HEK293 (cell line): ENCODE results near the gene RING1.
A peak's percentile ranks its signal among the peaks of the same experiment; 100 is the strongest.

Experiments used
- OSR2 ChIP-seq: fragments of 450-650 bp; formaldehyde crosslinking; IDR thresholded peaks from 2 replicates; pipeline ENCODE4 v1.5.1; 2016; ENCODE audit warnings: missing biosample characterization, missing genetic modification characterization
- SETDB1 ChIP-seq: IDR thresholded peaks from one replicate; pipeline ENCODE4 v1.6.1; 2017; ENCODE audit warnings: mild to moderate bottlenecking, low read length, moderate library complexity, mixed read lengths; ENCODE audit not compliant: insufficient read length
- SP7 ChIP-seq: fragments of 450-650 bp; formaldehyde crosslinking; IDR thresholded peaks from 2 replicates; pipeline ENCODE4 v1.5.1; 2016; ENCODE audit warnings: missing biosample characterization, missing genetic modification characterization
- ZBTB7A ChIP-seq: fragments of 450-650 bp; formaldehyde crosslinking; IDR thresholded peaks from 2 replicates; pipeline ENCODE4 v1.5.1; 2016; ENCODE audit warnings: low read depth, missing biosample characterization, missing genetic modification characterization
- ZFHX2 ChIP-seq: fragments of 450-650 bp; formaldehyde crosslinking; conservative IDR thresholded peaks from 2 replicates; pipeline ENCODE4 v1.5.1; 2016; ENCODE audit warnings: missing biosample characterization, missing genetic modification characterization
- ZNF10 ChIP-seq: fragments of 450-650 bp; formaldehyde crosslinking; IDR thresholded peaks from 2 replicates; pipeline ENCODE4 v1.5.1; 2017; ENCODE audit warnings: missing biosample characterization, missing genetic modification characterization
- ZNF133 ChIP-seq: fragments of 450-650 bp; formaldehyde crosslinking; IDR thresholded peaks from 2 replicates; pipeline ENCODE4 v1.5.1; 2016; ENCODE audit warnings: missing biosample characterization, missing genetic modification characterization
- ZNF2 ChIP-seq: fragments of 450-650 bp; formaldehyde crosslinking; IDR thresholded peaks from 2 replicates; pipeline ENCODE4 v1.5.1; 2016; ENCODE audit warnings: missing biosample characterization, missing genetic modification characterization
- ZNF214 ChIP-seq: fragments of 450-650 bp; formaldehyde crosslinking; IDR thresholded peaks from 2 replicates; pipeline ENCODE4 v1.5.1; 2017; ENCODE audit warnings: missing biosample characterization, mild to moderate bottlenecking, missing genetic modification characterization, borderline replicate concordance
- ZNF391 ChIP-seq: fragments of 450-650 bp; formaldehyde crosslinking; IDR thresholded peaks from 2 replicates; pipeline ENCODE4 v1.5.1; 2016; ENCODE audit warnings: low read depth, missing biosample characterization, missing genetic modification characterization, borderline replicate concordance
- ZNF433 ChIP-seq: fragments of 450-650 bp; formaldehyde crosslinking; IDR thresholded peaks from 2 replicates; pipeline ENCODE4 v1.5.1; 2016; ENCODE audit warnings: missing biosample characterization, missing genetic modification characterization, low read depth
- ZNF473 ChIP-seq: fragments of 450-650 bp; formaldehyde crosslinking; IDR thresholded peaks from 2 replicates; pipeline ENCODE4 v1.5.1; 2017; ENCODE audit warnings: missing biosample characterization, missing genetic modification characterization
- ZNF544 ChIP-seq: fragments of 450-650 bp; formaldehyde crosslinking; IDR thresholded peaks from 2 replicates; pipeline ENCODE4 v1.5.0; 2017; ENCODE audit warnings: missing biosample characterization, missing genetic modification characterization
- ZNF626 ChIP-seq: fragments of 450-650 bp; sonication (Bioruptor Pico); formaldehyde crosslinking; IDR thresholded peaks from 2 replicates; pipeline ENCODE4 v1.5.1; 2018; ENCODE audit warnings: missing biosample characterization, missing genetic modification characterization, inconsistent platforms
- ZNF658 ChIP-seq: fragments of 450-650 bp; formaldehyde crosslinking; IDR thresholded peaks from 2 replicates; pipeline ENCODE4; 2016; ENCODE audit warnings: missing biosample characterization, missing genetic modification characterization
- ZNF76 ChIP-seq: fragments of 450-650 bp; formaldehyde crosslinking; IDR thresholded peaks from 2 replicates; pipeline ENCODE4; 2016; ENCODE audit warnings: low read depth, missing biosample characterization, missing genetic modification characterization, borderline replicate concordance
- ZNF776 ChIP-seq: fragments of 450-650 bp; formaldehyde crosslinking; IDR thresholded peaks from 2 replicates; pipeline ENCODE4 v1.5.0; 2017; ENCODE audit warnings: missing biosample characterization, missing genetic modification characterization, borderline replicate concordance
- ZNF792 ChIP-seq: fragments of 450-650 bp; formaldehyde crosslinking; IDR thresholded peaks from 2 replicates; pipeline ENCODE4 v1.5.1; 2016; ENCODE audit warnings: missing biosample characterization, missing genetic modification characterization
- ZNF830 ChIP-seq: fragments of 450-650 bp; IDR thresholded peaks from 2 replicates; pipeline ENCODE4 v1.5.0; 2018; ENCODE audit warnings: missing biosample characterization, missing genetic modification characterization, low read depth, mild to moderate bottlenecking, moderate library complexity
- ZSCAN30 ChIP-seq: fragments of 450-650 bp; IDR thresholded peaks from 2 replicates; pipeline ENCODE4 v1.5.1; 2018; ENCODE audit warnings: missing biosample characterization, mild to moderate bottlenecking, missing genetic modification characterization, moderate library complexity
- TF ChIP-seq, protein P1 (sequence below): fragments of 450-650 bp; formaldehyde crosslinking; IDR thresholded peaks from 2 replicates; pipeline ENCODE4 v1.5.1; 2016; ENCODE audit warnings: missing biosample characterization, missing genetic modification characterization
- TF ChIP-seq, protein P2 (sequence below): fragments of 450-650 bp; formaldehyde crosslinking; IDR thresholded peaks from 2 replicates; pipeline ENCODE4 v1.5.1; 2016; ENCODE audit warnings: missing biosample characterization, missing genetic modification characterization
- TF ChIP-seq, protein P3 (sequence below): fragments of 450-650 bp; formaldehyde crosslinking; IDR thresholded peaks from 2 replicates; pipeline ENCODE4 v1.5.1; 2016; ENCODE audit warnings: missing biosample characterization, missing genetic modification characterization
- TF ChIP-seq, protein P4 (sequence below): fragments of 450-650 bp; formaldehyde crosslinking; IDR thresholded peaks from 2 replicates; pipeline ENCODE4 v1.5.1; 2016; ENCODE audit warnings: missing biosample characterization, missing genetic modification characterization
- TF ChIP-seq, protein P5 (sequence below): IDR thresholded peaks from 2 replicates; pipeline ENCODE4 v1.6.1; 2011; ENCODE audit warnings: mild to moderate bottlenecking, low read depth, low read length, borderline replicate concordance
- TF ChIP-seq, protein P6 (sequence below): fragments of 450-650 bp; formaldehyde crosslinking; IDR thresholded peaks from 2 replicates; pipeline ENCODE4 v1.5.1; 2016; ENCODE audit warnings: missing biosample characterization, missing genetic modification characterization

Gene RING1

DNA sequence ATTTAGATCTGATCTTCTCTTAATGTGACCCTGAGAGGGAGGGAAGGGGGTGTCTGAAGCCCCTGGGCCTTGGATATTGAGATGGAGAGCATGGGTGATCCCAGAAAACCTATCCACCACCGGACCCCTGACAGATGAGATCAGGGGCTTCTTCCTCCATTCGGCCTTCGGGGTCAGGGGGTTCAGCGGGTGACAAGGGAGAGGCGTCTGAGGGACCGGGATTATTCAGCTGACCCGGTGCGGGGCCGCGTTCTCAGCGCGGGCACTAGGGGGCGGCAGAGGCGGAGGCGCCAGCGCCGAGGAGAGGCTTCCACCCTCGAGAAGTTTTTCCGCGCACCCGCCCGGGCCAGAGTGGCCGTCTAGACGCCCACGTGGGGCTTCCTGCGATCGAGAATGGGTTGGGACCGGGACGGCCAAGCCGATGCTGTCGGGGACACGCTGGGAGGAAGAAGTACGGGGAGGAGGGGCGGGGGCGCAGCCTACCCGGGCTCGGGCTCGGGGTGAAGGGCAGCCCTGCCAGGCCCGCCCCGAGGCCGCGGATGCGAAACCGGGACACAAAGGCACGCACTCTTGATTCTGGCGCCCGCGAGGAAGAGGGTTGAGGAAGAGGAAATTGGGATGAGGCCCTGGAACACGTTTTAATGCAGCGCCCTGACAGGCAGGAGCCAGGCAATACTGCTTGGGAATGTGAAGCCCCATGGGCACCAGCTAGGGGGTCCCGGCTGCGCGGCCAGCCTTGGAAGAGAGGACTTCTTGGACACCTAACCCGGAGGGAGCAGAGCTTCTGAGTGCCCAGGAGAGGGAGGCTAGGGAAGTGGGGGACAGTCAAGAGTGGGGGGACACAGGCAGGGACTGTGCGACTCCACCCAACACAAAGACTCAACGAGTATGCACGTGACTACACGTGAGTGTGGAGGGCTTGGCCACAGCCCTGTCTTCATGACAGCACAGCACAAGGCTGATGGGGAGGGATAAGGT lies 46.7 kb upstream of the RING1 start (continued):
- TF ChIP-seq ZSCAN30 (tag by site-specific recombination) (0 out of 2 replicates have a peak, but pooled peaks have one; percentile 29), ZNF776 (tag by site-specific recombination) (no peak), ZNF76 (tag by site-specific recombination) (no peak), ZNF2 (tag by site-specific recombination) (no peak; the same call in 1 of the 2 replicates), ZBTB7A (no peak), SETDB1 (no peak), ZNF830 (tag by site-specific recombination) (no peak), SP7 (tag by site-specific recombination) (peak; percentile 54), ZNF792 (tag by site-specific recombination) (no peak), ZNF433 (tag by site-specific recombination) (no peak), ZNF473 (tag by site-specific recombination) (no peak), OSR2 (tag by site-specific recombination) (no peak), ZNF133 (tag by site-specific recombination) (no peak), ZNF10 (tag by site-specific recombination) (no peak), ZNF391 (tag by site-specific recombination) (0 out of 2 replicates have a peak, but pooled peaks have one; percentile 49), ZNF214 (tag by site-specific recombination) (no peak), ZNF658 (no peak), ZFHX2 (tag by site-specific recombination) (peak; percentile 87), ZNF626 (tag by site-specific recombination) (no peak), ZNF544 (tag by site-specific recombination) (no peak)
- TF ChIP-seq, protein P1, sequence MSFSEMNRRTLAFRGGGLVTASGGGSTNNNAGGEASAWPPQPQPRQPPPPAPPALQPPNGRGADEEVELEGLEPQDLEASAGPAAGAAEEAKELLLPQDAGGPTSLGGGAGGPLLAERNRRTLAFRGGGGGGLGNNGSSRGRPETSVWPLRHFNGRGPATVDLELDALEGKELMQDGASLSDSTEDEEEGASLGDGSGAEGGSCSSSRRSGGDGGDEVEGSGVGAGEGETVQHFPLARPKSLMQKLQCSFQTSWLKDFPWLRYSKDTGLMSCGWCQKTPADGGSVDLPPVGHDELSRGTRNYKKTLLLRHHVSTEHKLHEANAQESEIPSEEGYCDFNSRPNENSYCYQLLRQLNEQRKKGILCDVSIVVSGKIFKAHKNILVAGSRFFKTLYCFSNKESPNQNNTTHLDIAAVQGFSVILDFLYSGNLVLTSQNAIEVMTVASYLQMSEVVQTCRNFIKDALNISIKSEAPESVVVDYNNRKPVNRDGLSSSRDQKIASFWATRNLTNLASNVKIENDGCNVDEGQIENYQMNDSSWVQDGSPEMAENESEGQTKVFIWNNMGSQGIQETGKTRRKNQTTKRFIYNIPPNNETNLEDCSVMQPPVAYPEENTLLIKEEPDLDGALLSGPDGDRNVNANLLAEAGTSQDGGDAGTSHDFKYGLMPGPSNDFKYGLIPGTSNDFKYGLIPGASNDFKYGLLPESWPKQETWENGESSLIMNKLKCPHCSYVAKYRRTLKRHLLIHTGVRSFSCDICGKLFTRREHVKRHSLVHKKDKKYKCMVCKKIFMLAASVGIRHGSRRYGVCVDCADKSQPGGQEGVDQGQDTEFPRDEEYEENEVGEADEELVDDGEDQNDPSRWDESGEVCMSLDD (tag by site-specific recombination), result peak; percentile 72
- TF ChIP-seq, protein P2, sequence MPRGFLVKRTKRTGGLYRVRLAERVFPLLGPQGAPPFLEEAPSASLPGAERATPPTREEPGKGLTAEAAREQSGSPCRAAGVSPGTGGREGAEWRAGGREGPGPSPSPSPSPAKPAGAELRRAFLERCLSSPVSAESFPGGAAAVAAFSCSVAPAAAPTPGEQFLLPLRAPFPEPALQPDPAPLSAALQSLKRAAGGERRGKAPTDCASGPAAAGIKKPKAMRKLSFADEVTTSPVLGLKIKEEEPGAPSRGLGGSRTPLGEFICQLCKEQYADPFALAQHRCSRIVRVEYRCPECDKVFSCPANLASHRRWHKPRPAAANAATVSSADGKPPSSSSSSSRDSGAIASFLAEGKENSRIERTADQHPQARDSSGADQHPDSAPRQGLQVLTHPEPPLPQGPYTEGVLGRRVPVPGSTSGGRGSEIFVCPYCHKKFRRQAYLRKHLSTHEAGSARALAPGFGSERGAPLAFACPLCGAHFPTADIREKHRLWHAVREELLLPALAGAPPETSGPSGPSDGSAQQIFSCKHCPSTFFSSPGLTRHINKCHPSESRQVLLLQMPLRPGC (tag by site-specific recombination), result no peak
- TF ChIP-seq, protein P3, sequence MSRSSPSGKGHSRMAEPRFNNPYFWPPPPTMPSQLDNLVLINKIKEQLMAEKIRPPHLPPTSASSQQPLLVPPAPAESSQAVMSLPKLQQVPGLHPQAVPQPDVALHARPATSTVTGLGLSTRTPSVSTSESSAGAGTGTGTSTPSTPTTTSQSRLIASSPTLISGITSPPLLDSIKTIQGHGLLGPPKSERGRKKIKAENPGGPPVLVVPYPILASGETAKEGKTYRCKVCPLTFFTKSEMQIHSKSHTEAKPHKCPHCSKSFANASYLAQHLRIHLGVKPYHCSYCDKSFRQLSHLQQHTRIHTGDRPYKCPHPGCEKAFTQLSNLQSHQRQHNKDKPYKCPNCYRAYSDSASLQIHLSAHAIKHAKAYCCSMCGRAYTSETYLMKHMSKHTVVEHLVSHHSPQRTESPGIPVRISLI, result no peak
- TF ChIP-seq, protein P4, sequence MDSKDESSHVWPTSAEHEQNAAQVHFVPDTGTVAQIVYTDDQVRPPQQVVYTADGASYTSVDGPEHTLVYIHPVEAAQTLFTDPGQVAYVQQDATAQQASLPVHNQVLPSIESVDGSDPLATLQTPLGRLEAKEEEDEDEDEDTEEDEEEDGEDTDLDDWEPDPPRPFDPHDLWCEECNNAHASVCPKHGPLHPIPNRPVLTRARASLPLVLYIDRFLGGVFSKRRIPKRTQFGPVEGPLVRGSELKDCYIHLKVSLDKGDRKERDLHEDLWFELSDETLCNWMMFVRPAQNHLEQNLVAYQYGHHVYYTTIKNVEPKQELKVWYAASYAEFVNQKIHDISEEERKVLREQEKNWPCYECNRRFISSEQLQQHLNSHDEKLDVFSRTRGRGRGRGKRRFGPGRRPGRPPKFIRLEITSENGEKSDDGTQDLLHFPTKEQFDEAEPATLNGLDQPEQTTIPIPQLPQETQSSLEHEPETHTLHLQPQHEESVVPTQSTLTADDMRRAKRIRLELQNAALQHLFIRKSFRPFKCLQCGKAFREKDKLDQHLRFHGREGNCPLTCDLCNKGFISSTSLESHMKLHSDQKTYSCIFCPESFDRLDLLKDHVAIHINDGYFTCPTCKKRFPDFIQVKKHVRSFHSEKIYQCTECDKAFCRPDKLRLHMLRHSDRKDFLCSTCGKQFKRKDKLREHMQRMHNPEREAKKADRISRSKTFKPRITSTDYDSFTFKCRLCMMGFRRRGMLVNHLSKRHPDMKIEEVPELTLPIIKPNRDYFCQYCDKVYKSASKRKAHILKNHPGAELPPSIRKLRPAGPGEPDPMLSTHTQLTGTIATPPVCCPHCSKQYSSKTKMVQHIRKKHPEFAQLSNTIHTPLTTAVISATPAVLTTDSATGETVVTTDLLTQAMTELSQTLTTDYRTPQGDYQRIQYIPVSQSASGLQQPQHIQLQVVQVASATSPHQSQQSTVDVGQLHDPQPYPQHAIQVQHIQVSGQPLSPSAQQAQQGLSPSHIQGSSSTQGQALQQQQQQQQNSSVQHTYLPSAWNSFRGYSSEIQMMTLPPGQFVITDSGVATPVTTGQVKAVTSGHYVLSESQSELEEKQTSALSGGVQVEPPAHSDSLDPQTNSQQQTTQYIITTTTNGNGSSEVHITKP (tag by site-specific recombination), result peak; percentile 61
- TF ChIP-seq, protein P5, sequence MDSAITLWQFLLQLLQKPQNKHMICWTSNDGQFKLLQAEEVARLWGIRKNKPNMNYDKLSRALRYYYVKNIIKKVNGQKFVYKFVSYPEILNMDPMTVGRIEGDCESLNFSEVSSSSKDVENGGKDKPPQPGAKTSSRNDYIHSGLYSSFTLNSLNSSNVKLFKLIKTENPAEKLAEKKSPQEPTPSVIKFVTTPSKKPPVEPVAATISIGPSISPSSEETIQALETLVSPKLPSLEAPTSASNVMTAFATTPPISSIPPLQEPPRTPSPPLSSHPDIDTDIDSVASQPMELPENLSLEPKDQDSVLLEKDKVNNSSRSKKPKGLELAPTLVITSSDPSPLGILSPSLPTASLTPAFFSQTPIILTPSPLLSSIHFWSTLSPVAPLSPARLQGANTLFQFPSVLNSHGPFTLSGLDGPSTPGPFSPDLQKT, result no peak
- TF ChIP-seq, protein P6, sequence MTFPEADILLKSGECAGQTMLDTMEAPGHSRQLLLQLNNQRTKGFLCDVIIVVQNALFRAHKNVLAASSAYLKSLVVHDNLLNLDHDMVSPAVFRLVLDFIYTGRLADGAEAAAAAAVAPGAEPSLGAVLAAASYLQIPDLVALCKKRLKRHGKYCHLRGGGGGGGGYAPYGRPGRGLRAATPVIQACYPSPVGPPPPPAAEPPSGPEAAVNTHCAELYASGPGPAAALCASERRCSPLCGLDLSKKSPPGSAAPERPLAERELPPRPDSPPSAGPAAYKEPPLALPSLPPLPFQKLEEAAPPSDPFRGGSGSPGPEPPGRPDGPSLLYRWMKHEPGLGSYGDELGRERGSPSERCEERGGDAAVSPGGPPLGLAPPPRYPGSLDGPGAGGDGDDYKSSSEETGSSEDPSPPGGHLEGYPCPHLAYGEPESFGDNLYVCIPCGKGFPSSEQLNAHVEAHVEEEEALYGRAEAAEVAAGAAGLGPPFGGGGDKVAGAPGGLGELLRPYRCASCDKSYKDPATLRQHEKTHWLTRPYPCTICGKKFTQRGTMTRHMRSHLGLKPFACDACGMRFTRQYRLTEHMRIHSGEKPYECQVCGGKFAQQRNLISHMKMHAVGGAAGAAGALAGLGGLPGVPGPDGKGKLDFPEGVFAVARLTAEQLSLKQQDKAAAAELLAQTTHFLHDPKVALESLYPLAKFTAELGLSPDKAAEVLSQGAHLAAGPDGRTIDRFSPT (tag by site-specific recombination), result peak; percentile 60; the same call in 1 of the 2 replicates
